Large intestine (tissue), 3 donors: ENCODE data around the gene TMEM208. TPM values are rescaled to one million over a fixed set of nuclear protein-coding genes. Genes with fewer than 3 reads are reported as not detected.

Source experiments
- DNase-seq, 2 donors: peaks; one replicate each; pipeline versions ENCODE4 v3.0.0 to v3.0.0-alpha.2; 2013
- H3K27ac ChIP-seq: one replicate; pipeline ENCODE4 v1.5.1; 2013; ENCODE audit warnings: low read length
- H3K27me3 ChIP-seq: 2 replicates; pipeline ENCODE4 v1.6.1; 2013; ENCODE audit warnings: low read length; ENCODE audit not compliant: control insufficient read depth, insufficient read depth
- H3K36me3 ChIP-seq: 2 replicates; pipeline ENCODE4 v1.6.1; 2013; ENCODE audit warnings: low read length; ENCODE audit not compliant: control insufficient read depth, insufficient read depth
- H3K4me1 ChIP-seq: one replicate; pipeline ENCODE4 v1.6.1; 2013; ENCODE audit warnings: low read length; ENCODE audit not compliant: control insufficient read depth, insufficient read depth
- H3K4me3 ChIP-seq: one replicate; pipeline ENCODE4 v1.5.1; 2013; ENCODE audit warnings: low read length
- H3K9me3 ChIP-seq: one replicate; pipeline ENCODE4 v1.6.1; 2013; ENCODE audit warnings: mild to moderate bottlenecking, low read depth, low read length, moderate library complexity; ENCODE audit not compliant: control insufficient read depth
- WGBS: methylation state at CpG from one replicate; pipeline ENCODE4 v1.1.5; 2013; ENCODE audit warnings: low lambda C conversion rate; ENCODE audit not compliant: insufficient coverage; 5-methylcytosine and 5-hydroxymethylcytosine counted together
- polyA plus RNA-seq: library from polyadenylated mRNA; unstranded; fragments of 120-200 nt; gene quantifications from one replicate; pipeline ENCODE4 v1.2.1, GENCODE V29; 2013

The TMEM208 gene
- polyA plus RNA-seq, 1 donor: 52.8 TPM

GRCh38 chr16:67245186-67245585 lies 18.3 kb downstream of the TMEM208 start:
- H3K4me1 ChIP-seq: peaks cover 43% of the 10 kb centered on the region
- no peaks in the 10 kb centered on the region for H3K36me3 ChIP-seq
- peaks cover 23% of the 10 kb centered on the region for H3K27me3 ChIP-seq
- no peak overlapping the region for H3K27ac ChIP-seq
- no peak for DNase-seq
- WGBS: no CpG with 5 or more reads among the region's 4 CpGs
- H3K9me3 ChIP-seq: no peaks in the 10 kb centered on the region
- H3K4me3 ChIP-seq: no peak overlapping the region

GRCh38 chr16:67245674-67246080 lies 18.7 kb downstream of the TMEM208 start:
- no peaks in the 10 kb centered on the region for H3K9me3 ChIP-seq
- no CpG with 5 or more reads among the region's 8 CpGs for WGBS
- H3K4me3 ChIP-seq: peak overlapping the region; percentile 81
- no peak for DNase-seq
- peaks cover 40% of the 10 kb centered on the region for H3K4me1 ChIP-seq
- H3K36me3 ChIP-seq: no peaks in the 10 kb centered on the region
- H3K27ac ChIP-seq: no peak overlapping the region
- peaks cover 28% of the 10 kb centered on the region for H3K27me3 ChIP-seq

GRCh38 chr16:67246081-67246755 lies 19.3 kb downstream of the TMEM208 start:
- H3K4me1 ChIP-seq: peaks cover 34% of the 10 kb centered on the region
- peak overlapping the region; percentile 81 for H3K4me3 ChIP-seq
- no peaks in the 10 kb centered on the region for H3K36me3 ChIP-seq
- H3K27ac ChIP-seq: peak overlapping the region; percentile 79
- WGBS: no CpG with 5 or more reads among the region's 48 CpGs
- peak; percentile 51 to 79 for DNase-seq
- no peaks in the 10 kb centered on the region for H3K9me3 ChIP-seq
- peaks cover 32% of the 10 kb centered on the region for H3K27me3 ChIP-seq

- Histone ChIP-seq H3K27ac (peak overlapping the region; percentile 79), H3K4me1 (peaks cover 29% of the 10 kb centered on the region), H3K27me3 (peaks cover 34% of the 10 kb centered on the region), H3K36me3 (no peaks in the 10 kb centered on the region), H3K9me3 (no peaks in the 10 kb centered on the region), H3K4me3 (peak overlapping the region; percentile 81)
- DNase-seq: peak in 1 of 2 donors; percentile 61
- WGBS: no CpG with 5 or more reads among the region's 26 CpGs
These were observed 19.8 kb downstream of the TMEM208 start for GRCh38 chr16:67246756-67247191.

GRCh38 chr16:67247192-67248072 lies 20.5 kb downstream of the TMEM208 start, which contains the start of gene FHOD1:
FHOD1 (minus strand) TSS chr16:67247481; CDS start chr16:67247410, 71 bp downstream.
- H3K4me1 ChIP-seq: peaks cover 23% of the 10 kb centered on the region
- no CpG with 5 or more reads among the region's 60 CpGs for WGBS

GRCh38 chr16:67248073-67248400 lies 21.1 kb downstream of the TMEM208 start:
- no peak overlapping the region for H3K27ac ChIP-seq
- WGBS: no CpG with 5 or more reads among the region's 7 CpGs
- H3K4me1 ChIP-seq: peaks cover 23% of the 10 kb centered on the region

More at GRCh38 chr16:67247192-67248072, 20.5 kb downstream of the TMEM208 start, which contains the start of gene FHOD1:
- Histone ChIP-seq H3K27me3 (peaks cover 35% of the 10 kb centered on the region), H3K36me3 (no peaks in the 10 kb centered on the region), H3K27ac (peak within 1 kb of the TSS; percentile 79), H3K9me3 (no peaks in the 10 kb centered on the region), H3K4me3 (peak within 1 kb of the TSS; percentile 81)
- DNase-seq: peak; percentile 90 to 93

GRCh38 chr16:67248401-67249177 lies 21.7 kb downstream of the TMEM208 start, which contains the start of gene SLC9A5:
SLC9A5 (plus strand) TSS chr16:67248979; CDS start chr16:67249015, 36 bp downstream.
- DNase-seq: peak in 1 of 2 donors; percentile 47
- Histone ChIP-seq H3K9me3 (no peaks in the 10 kb centered on the region), H3K36me3 (no peaks in the 10 kb centered on the region), H3K27ac (no peak within 1 kb of the TSS), H3K27me3 (peaks cover 35% of the 10 kb centered on the region), H3K4me3 (peak within 1 kb of the TSS; percentile 81), H3K4me1 (peaks cover 23% of the 10 kb centered on the region)
- no CpG with 5 or more reads among the region's 75 CpGs for WGBS

More at GRCh38 chr16:67248073-67248400, 21.1 kb downstream of the TMEM208 start:
- no peak for DNase-seq
- Histone ChIP-seq H3K9me3 (no peaks in the 10 kb centered on the region), H3K36me3 (no peaks in the 10 kb centered on the region), H3K27me3 (peaks cover 35% of the 10 kb centered on the region), H3K4me3 (peak overlapping the region; percentile 81)

GRCh38 chr16:67249178-67250044 lies 22.5 kb downstream of the TMEM208 start:
- 0% methylated on average over 1 of the region's 22 CpGs for WGBS
- Histone ChIP-seq H3K27me3 (peaks cover 35% of the 10 kb centered on the region), H3K4me3 (peak overlapping the region; percentile 31), H3K27ac (no peak overlapping the region), H3K36me3 (no peaks in the 10 kb centered on the region), H3K4me1 (peaks cover 23% of the 10 kb centered on the region), H3K9me3 (no peaks in the 10 kb centered on the region)
- no peak for DNase-seq

- Histone ChIP-seq H3K36me3 (no peaks in the 10 kb centered on the region), H3K4me3 (no peak overlapping the region), H3K27me3 (peaks cover 35% of the 10 kb centered on the region), H3K9me3 (no peaks in the 10 kb centered on the region), H3K27ac (no peak overlapping the region), H3K4me1 (peaks cover 23% of the 10 kb centered on the region)
- no CpG with 5 or more reads among the region's 4 CpGs for WGBS
- DNase-seq: no peak
These were observed 23.1 kb downstream of the TMEM208 start for GRCh38 chr16:67250045-67250327.
